Stomach (tissue), 9 donors: ENCODE measurements around the gene ALG5. TPM values are rescaled to one million over a fixed set of nuclear protein-coding genes. Genes with fewer than 3 reads are reported as not detected.

Experiments used
- DNase-seq, 2 donors: peaks; one replicate each; pipeline versions ENCODE4 v3.0.0 to v3.0.0-alpha.2; 2013 to 2019
- H3K27ac ChIP-seq, 5 donors: fragments of 200-600 bp in 4 of 5; sonication (generic) in 4 of 5; one replicate each; pipeline ENCODE4 v1.5.1; 2013 to 2019; ENCODE audit warnings: mild to moderate bottlenecking in 1 of 5, moderate library complexity in 1 of 5
- H3K27me3 ChIP-seq, 3 donors: fragments of 200-600 bp; sonication (generic); one replicate each; pipeline ENCODE4 v1.5.1; 2017 to 2019; ENCODE audit warnings: mixed run types in 1 of 3
- H3K36me3 ChIP-seq, 4 donors: fragments of 200-600 bp; sonication (generic); 1 replicate in 3 of 4; 2 replicates in 1 of 4; pipeline ENCODE4 v1.5.1; 2016 to 2019
- H3K4me1 ChIP-seq, 4 donors: fragments of 200-600 bp; sonication (generic); one replicate each; pipeline ENCODE4 v1.5.1; 2016 to 2019
- H3K4me3 ChIP-seq, 4 donors: fragments of 200-600 bp; sonication (generic) in 3 of 4; one replicate each; pipeline ENCODE4 v1.5.1; 2016 to 2019; ENCODE audit warnings: mild to moderate bottlenecking in 1 of 4
- H3K9me3 ChIP-seq, 4 donors: fragments of 200-600 bp; sonication (generic); one replicate each; pipeline ENCODE4 v1.5.1; 2016 to 2019
- CTCF ChIP-seq, 7 experiments: fragments of 450-650 bp in 4 of 7; fragments of 200-600 bp in 3 of 7; sonication (generic) in 3 of 7; IDR thresholded peaks; one replicate each; pipeline ENCODE4 v1.5.1; 2016 to 2019; ENCODE audit warnings: antibody characterized with exemption in 7 of 7, control low read depth in 2 of 7, mild to moderate bottlenecking in 1 of 7
- EP300 ChIP-seq: sonication (generic); formaldehyde crosslinking; IDR thresholded peaks from one replicate; pipeline ENCODE4 v1.6.1; 2017; ENCODE audit warnings: antibody characterized with exemption
- POLR2A ChIP-seq, 4 donors: fragments of 450-650 bp; IDR thresholded peaks; one replicate each; pipeline ENCODE4 v1.6.1; 2016; ENCODE audit warnings: antibody characterized with exemption in 4 of 4, control low read depth in 2 of 4, mild to moderate bottlenecking in 1 of 4, moderate library complexity in 1 of 4
- POLR2AphosphoS5 ChIP-seq, 3 donors: sonication (generic); formaldehyde crosslinking; IDR thresholded peaks; one replicate each; pipeline ENCODE4 v1.6.1; 2016; ENCODE audit warnings: antibody characterized with exemption in 3 of 3
- WGBS, 5 donors: extraction: QIAGEN DNeasy Blood & Tissue Kit in 3 of 5; methylation state at CpG; one replicate each; pipeline versions ENCODE4 v1.1.5 to v1.1.7; 2013 to 2018; 5-methylcytosine and 5-hydroxymethylcytosine counted together
- intact Hi-C: fragments of 100-400 bp; cut with DNase I; formaldehyde crosslinking; loops from one replicate; pipeline ENCODE4 v1.15.1; 2023; ENCODE audit warnings: low total_unique reads
- polyA plus RNA-seq, 3 donors: library from polyadenylated mRNA; stranded (reverse); fragments of 200-250 nt; gene quantifications; one replicate each; pipeline ENCODE4 v1.2.3, GENCODE V29; 2013
- total RNA-seq, 5 donors: library from RNA; depleted of rRNA; stranded (reverse); fragments of >200 nt; gene quantifications; one replicate each; pipeline versions ENCODE4 v1.1.0 to v1.2.3, GENCODE V29; 2014 to 2016
- donor health status: healthy with polysubstance abuse.
- donor health status: Bipolar disorder and iron deficiency.
- donor health status: healthy.

Gene ALG5
- total and polyA plus RNA-seq, 8 donors: 1.2 to 61.1 (median 28.2) TPM

- 14 to 23% (median 17%) methylated on average over 3 of the region's 3 CpGs for WGBS, 5 donors
- no peak for DNase-seq
- no peaks in the 10 kb centered on the region for H3K27me3 ChIP-seq
- peak overlapping the region in 3 of 4 donors; percentile 92 to 97 (median 94) for H3K4me3 ChIP-seq
- no peak for TF ChIP-seq EP300
- no peak for TF ChIP-seq CTCF (IDR thresholded peaks at IDR 0.05)
- no peak for TF ChIP-seq POLR2A (IDR thresholded peaks at IDR 0.05)
- no peak for TF ChIP-seq POLR2AphosphoS5 (IDR thresholded peaks at IDR 0.05)
- intact Hi-C loops: no loop called here
- H3K9me3 ChIP-seq: no peaks in the 10 kb centered on the region
- peaks cover 12 to 46% (median 41%) of the 10 kb centered on the region in 4 donors for H3K36me3 ChIP-seq
- H3K27ac ChIP-seq: peak overlapping the region in 1 of 5 donors; percentile 96
- H3K4me1 ChIP-seq: peaks cover 18 to 33% (median 31%) of the 10 kb centered on the region in 4 donors
These were observed 2.7 kb upstream of the ALG5 start for GRCh38 chr13:37001921-37002250.

GRCh38 chr13:36998624-36999041, 507 bp downstream of the ALG5 start:
- peak in 1 of 2 donors; percentile 60 for DNase-seq
- TF ChIP-seq POLR2AphosphoS5 (IDR thresholded peaks at IDR 0.05): no peak
- Histone ChIP-seq H3K27me3 (no peaks in the 10 kb centered on the region), H3K4me3 (peak overlapping the region; percentile 92 to 97 (median 94)), H3K27ac (peak overlapping the region; percentile 91 to 98 (median 96)), H3K4me1 (peaks cover 18 to 47% (median 33%) of the 10 kb centered on the region in 4 donors), H3K9me3 (no peaks in the 10 kb centered on the region), H3K36me3 (peaks cover 13 to 35% (median 27%) of the 10 kb centered on the region in 4 donors)
- intact Hi-C loops: no loop called here
- 0 to 1% (median 1%) methylated on average over 21 of the region's 21 CpGs for WGBS, 5 donors

- no peaks in the 10 kb centered on the region for H3K27me3 ChIP-seq
- no peaks in the 10 kb centered on the region for H3K9me3 ChIP-seq
- TF ChIP-seq POLR2A (IDR thresholded peaks at IDR 0.05) (no peak), CTCF (IDR thresholded peaks at IDR 0.05) (no peak), EP300 (no peak), POLR2AphosphoS5 (IDR thresholded peaks at IDR 0.05) (no peak)
- peaks cover 20 to 35% (median 28%) of the 10 kb centered on the region in 4 donors for H3K36me3 ChIP-seq
- intact Hi-C loops: no loop called here
- DNase-seq: no peak
- peak overlapping the region in 3 of 5 donors; percentile 94 to 98 (median 96) for H3K27ac ChIP-seq
- H3K4me3 ChIP-seq: peak overlapping the region; percentile 92 to 97 (median 94)
- peaks cover 18 to 47% (median 33%) of the 10 kb centered on the region in 4 donors for H3K4me1 ChIP-seq
- 35 to 50% (median 46%) methylated on average over 6 of the region's 6 CpGs for WGBS, 5 donors
These were observed 1.3 kb downstream of the ALG5 start for GRCh38 chr13:36997716-36998427.

GRCh38 chr13:36992362-36992761, 6.8 kb downstream of the ALG5 start:
- 91 to 94% (median 92%) methylated on average over 4 of the region's 4 CpGs for WGBS, 5 donors
- Histone ChIP-seq H3K9me3 (no peaks in the 10 kb centered on the region), H3K36me3 (peaks cover 48 to 84% (median 81%) of the 10 kb centered on the region in 4 donors), H3K4me3 (no peak overlapping the region), H3K27ac (no peak overlapping the region), H3K4me1 (peaks cover 0 to 19% (median 7%) of the 10 kb centered on the region in 4 donors), H3K27me3 (no peaks in the 10 kb centered on the region)
- TF ChIP-seq CTCF (IDR thresholded peaks at IDR 0.05) (no peak), POLR2A (IDR thresholded peaks at IDR 0.05) (no peak), EP300 (no peak), POLR2AphosphoS5 (IDR thresholded peaks at IDR 0.05) (no peak)
- no peak for DNase-seq
- intact Hi-C loops: no loop called here
